Measurements from ENCODE around the gene TANGO6. TPM values are rescaled to one million over a fixed set of nuclear protein-coding genes. Genes with fewer than 3 reads are reported as not detected.

TANGO6 gene
- total RNA-seq, 2 donors from 2014 or later, result 9.6 to 22.7 TPM

- peak overlapping the region in 1 of 2 donors; percentile 77 for H3K4me3 ChIP-seq
- H3K36me3 ChIP-seq (replicated peaks in 1 of 2; ENCODE audit: insufficient read depth in 1 of 2, low read depth in 2 of 2), result no peaks in the 10 kb centered on the region
- ATAC-seq (no peak), DNase-seq (no peak)
- no peaks in the 10 kb centered on the region for H3K9me3 ChIP-seq
- TF ChIP-seq POLR2A (IDR thresholded peaks at IDR 0.05), result no peak
- TF ChIP-seq CTCF (IDR thresholded peaks at IDR 0.05), result no peak
- intact Hi-C loops (cut with DNase I), result no loop called here
- no peak overlapping the region for H3K27ac ChIP-seq
- 19 to 26% methylated on average over 5 of the region's 5 CpGs for WGBS, 2 donors
- H3K4me1 ChIP-seq, result peaks cover 30% of the 10 kb centered on the region
- no peaks in the 10 kb centered on the region for H3K27me3 ChIP-seq
Measured at GRCh38 chr16:69133373-69133954, 290.1 kb downstream of the TANGO6 start.

Small RNAs within 50 kb of the gene (small RNA-seq; reads per million reads assigned to genes)
- gene RF00019 (not detected), gene RF00066 (not detected), gene RNU6-898P (not detected)

Other genes with a start within 250 kb of the TANGO6 start
- 1 to 10 TPM in 1 of 2 donors, under 1 TPM in 1; 0.66 to 4.7 TPM for gene CDH3, start 198.2 kb upstream of the TANGO6 start, total RNA-seq
- 100 to 1,000 TPM in 1 of 2 donors, 10 to 100 TPM in 1; 95.3 to 107 TPM for gene CDH1, start 106.2 kb upstream of the TANGO6 start, total RNA-seq

Data from body of pancreas (tissue), 4 donors.